Amniotic epithelial cell (primary cell): ENCODE results near the gene AKAP8L.

Source experiments
- DNase-seq: peaks from one replicate; pipeline ENCODE4 v3.0.0-alpha.2; 2010; ENCODE audit warnings: low read depth

AKAP8L gene

DNA sequence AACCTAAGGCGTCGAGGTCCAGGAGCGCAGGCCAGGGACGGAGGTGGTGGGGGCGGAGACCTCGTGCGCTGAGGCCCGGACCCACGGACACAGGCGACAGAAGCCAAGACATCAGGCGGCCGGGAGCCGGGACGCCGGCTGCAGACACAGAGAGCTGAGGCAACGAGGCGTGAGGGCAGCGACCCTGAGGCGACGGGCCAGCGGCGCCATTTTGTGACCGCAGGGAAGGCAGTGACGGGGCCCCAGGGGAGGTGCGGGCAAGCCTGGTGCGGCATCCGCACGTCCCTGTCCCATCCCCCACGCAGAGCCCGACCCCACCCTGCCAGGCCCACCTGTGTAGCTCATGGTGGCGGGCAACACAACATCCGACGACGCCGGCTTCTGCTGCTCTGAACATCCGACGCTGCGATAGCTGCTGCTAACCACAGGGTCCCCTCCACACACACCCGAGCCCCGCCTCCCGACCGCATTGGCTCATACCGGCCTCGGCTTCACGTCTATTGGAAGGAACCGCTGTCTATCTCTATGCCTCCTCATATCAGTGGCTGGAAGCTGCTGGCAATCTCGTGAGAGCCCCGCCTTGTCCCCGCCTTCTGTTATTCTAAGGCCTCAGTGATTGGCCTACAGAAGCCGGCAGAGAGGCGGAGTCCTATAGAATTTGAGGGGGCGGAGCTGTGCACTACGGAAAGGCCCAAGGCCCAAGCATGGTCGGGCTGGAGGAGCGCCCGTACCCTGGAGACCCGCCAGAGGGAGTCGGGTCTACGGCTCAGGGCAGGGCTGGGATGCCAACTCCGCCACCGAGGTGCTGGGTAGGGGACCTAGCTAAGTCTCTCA lies at the start of gene AKAP8L:
TSS of gene AKAP8L (minus strand) at position 410 of the 834 bp plus-strand sequence. CDS start at position 345, 65 bp downstream.
- peak; percentile 100 for DNase-seq

- no peak for DNase-seq
These were observed 49.0 kb upstream of the AKAP8L start for GRCh38 chr19:15467734-15468214.

- DNase-seq, result peak; percentile 74
These were observed 48.3 kb upstream of the AKAP8L start for GRCh38 chr19:15466851-15467733.

DNA sequence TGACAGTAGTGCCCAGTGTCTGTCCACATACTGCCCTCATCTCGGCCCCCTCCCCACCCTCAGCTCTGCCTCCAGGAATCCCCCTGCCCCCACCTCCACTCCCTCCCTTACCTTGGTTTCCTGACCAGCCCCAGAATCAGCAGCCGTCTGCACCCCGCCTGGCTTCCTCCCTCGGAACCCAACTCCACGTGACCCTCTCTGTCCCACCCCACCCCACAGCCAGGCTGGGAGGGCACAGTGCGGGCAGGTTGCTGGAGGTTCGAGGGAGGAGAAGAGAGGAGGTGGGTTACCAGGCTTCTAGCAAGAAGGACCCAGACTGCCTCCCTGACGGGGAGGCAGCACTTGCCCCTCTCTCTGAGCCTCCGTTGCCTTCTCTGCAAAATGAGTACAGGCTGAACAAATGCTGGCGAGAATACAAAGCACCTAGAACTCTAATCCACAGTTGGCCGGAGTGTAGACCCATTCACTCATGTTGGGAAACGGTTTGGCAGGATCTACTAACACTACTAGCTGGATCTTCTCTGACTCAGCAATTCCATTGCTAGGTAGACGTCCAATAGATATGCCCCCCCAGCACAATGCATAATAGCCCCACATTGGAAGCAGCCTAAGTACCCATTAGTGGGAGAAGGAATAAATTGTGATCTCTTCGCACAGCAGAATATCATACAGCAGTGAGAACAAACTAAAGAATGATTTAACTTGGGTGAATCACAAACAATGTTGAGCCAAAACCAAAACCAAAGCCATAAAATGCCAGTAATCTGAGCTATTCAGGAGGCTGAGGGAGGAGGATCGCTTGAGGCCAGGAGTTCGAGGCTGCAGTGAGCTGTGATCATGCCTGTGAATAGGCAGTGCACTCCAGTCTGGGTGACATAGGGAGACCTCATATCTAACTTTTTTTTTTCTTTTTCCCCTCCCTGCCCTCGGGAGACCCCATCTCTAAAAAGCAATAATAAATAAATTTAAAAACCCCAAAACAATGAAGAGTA lies 45.9 kb upstream of the AKAP8L start, which contains the start of gene RASAL3:
TSS of gene RASAL3 (minus strand) at position 151 of the 992 bp plus-strand sequence. CDS start 186 bp downstream, outside the sequence.
- no peak for DNase-seq

DNA sequence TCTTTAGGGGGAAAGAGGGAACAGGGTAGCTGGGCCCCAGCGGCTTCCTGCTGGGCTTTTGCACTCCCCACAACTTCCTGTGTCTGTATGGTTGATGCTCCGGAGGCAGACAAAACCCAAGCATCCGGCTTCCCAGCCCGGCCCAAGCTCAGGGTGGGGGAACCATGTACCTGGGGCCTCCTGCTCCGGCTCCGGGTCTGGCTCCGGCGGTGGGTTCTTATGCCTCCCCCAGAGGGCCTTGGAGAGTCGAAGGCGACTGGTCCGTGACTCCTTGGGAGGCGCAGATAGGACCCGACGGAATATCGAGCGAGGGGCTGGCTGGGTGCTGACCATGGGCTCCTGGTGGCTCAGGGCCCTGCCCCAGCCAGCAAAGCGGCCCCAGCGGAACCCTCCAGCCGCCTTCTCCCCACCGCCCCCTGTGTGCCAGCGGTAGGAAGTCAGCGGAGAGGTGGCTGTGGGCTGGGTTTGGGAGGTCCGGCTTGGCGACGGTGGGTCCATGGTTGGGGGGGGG lies 45.1 kb upstream of the AKAP8L start:
- no peak for DNase-seq

DNA sequence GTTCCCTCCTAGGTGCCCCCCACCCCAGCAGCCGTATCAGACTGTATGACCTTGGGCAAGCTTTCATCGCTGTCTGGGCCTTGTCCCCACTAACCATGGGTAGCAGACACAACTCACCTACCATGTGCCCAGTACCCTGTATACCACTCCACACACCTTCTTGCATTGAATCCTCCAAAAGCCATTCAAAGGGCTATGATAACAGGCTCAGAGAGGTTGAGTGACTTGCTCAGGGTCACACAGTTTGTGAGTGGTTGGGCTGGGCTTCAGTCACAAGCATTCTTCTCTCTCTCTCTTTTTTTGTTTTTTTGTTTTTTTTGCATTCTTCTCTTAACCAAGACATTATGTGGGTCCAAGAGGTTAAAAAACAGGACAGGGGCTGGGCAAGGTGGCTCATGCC lies 42.9 kb upstream of the AKAP8L start:
- no peak for DNase-seq

DNA sequence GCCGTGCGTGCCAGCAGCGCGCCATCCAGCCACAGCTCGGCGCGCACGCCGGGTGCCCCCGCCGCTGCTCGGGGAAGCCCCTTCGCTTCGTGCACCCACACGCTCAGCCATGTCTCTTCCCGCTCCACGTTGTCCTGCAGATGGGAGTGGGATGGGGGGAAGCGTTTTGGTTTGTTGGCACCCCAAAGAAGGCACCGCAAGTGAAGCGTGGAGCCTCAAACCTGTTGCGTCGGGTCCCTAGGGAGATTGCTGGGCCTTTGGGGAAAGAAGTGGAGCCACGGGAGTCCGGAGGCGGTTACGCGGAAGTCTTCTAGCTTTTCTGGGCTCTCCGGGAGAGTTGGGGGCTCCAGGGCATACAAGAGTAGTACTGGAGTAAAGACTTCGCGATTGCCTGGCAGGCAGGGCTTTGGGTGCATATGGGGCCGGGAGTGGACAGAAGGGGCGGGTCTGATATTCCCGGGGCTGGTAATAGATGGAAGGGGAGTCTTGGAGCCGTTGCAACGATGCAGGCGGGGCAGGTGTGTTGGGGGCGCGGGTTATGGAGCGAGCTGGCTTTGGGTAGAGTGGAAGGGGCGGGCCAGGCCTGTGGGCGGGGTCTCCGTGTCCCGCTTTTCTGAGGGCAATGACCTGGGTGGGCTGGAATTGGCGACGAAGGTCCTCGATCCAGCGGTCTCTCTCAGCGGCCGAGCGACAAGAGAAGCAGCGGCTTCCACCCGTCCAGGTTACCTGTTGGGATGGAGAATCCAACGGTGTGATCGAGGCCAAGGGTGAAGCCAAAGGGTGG lies 39.1 kb upstream of the AKAP8L start:
- no peak for DNase-seq

- no peak for DNase-seq
These were observed 38.3 kb upstream of the AKAP8L start for GRCh38 chr19:15456871-15457700.

GRCh38 chr19:15456441-15456840 lies 37.7 kb upstream of the AKAP8L start:
- no peak for DNase-seq

DNA sequence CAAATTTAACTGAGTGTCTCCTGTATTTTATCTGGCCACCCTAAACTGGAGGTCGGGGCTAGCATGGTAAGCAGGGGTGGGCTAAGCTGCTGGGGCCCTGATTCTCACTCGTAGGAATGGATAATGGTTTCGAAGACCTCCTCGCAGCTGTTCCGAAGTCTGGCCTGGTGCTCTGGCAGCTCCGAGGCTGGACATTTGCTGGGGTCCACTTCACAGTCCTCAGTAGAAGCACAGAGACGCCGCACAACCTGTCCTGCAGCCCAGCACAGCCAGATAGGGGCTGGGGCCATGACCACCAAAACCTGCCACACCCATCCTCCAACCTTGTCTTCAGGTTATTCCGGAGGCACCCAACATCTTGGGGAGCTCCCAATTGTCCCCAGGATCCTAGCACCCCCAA lies 37.2 kb upstream of the AKAP8L start:
- DNase-seq, result no peak

DNA sequence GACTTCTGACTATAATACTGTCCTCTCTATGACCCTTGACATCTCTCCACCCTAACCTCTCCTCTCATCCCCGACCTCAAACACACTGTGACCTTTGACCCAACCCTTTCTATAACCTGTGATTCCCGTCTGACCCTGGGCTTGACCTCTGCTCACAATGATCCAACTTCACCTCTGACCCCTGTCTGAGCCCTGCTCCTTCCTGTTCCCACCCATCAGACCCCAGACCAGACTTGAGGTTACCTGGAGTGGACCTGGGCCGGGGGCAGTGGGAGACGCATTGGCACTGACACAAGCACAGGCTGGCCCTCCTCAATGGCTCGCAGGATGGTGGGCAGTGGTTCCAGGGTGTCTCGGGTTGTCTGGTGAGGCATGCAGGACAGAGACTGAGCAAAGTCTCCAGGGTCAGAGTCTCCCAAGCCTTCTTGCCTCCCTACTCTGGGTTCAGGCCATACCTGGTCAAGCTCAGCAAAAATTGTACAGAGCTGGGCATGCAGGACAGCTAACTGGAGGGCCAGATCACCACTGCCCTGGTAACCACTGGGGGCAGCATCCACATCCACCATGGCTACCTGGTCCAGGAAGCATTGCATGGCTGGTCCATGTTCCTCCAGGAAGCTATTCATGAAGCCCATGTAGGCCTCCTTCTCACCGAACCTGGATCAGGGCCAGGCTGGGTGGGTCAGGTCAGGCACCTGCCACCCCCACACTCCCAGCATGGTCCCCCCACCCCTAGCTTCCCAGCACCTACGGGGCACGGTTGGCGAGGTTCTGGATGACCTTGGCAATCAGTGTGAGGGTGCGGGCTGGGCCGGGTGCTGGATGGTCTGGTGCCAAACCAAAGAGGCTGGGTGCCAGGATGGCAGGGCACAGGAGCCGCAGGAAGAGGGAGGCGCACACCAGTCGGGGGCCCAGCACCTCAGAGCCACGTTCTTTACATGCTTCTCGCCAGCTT lies 35.4 kb upstream of the AKAP8L start:
- no peak for DNase-seq

GRCh38 chr19:15453091-15453578 lies 34.3 kb upstream of the AKAP8L start:
- DNase-seq, result no peak

DNA sequence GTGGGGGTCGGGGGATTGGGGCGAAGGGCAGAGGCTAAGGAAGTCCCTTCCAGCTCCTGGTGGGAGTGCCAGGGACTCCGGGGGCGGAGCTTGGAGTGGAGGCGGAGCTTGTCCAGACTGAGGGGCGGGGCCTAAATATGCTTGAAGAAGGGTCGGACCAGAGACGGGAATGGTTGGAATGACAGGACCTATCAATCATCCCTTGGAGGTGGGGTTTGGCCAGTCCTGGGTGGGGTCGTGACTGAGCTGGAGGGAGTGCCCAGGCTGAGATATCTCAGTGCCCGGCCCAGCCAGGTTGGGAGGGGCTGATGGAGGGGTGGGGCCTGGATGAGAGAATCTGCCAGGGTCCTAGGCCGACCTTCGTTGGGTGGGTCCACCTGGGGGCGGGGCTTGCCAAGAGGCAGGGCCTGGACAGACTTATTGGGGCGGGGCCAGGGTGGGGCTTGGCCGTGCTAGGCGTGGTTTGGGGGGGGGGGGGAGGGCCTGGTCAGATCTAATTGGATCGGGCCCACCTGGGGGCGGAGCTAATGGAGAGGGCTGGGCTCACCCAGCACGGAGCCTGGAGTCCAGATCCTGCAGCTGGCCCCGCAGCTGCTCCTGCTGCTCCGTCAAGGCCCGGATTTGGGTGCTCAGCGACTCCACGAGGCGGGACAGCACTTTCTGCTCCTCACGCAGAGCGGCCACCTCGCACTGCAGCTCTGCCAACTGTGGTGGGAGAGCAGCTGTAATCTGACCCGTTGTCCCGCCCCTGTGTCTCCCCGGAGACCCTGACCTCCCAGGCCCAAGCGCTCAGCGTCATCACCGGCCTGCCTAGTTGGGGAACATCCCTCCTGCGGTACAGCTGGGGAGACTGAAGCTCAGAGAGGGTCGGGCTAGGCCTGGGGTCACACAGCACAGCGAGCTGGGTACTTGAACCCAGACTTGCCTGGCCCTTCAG lies 33.6 kb upstream of the AKAP8L start:
- DNase-seq, result peak; percentile 91

DNA sequence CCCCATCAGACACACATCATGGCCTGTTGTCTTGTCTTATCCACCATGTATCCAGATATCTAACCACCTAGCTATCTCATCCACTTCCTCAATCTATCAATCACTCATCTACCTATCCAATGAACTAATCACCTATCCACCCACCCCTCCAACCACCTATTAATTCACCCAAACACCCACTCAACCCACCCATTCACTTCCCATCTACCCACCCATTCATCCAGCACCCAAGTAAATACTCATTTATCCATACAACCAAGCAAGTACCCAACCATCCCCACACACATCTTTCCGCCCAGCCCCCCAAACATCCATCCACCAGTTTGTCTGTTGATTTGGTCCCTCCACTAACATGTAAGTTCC lies 31.7 kb upstream of the AKAP8L start:
- no peak for DNase-seq

DNA sequence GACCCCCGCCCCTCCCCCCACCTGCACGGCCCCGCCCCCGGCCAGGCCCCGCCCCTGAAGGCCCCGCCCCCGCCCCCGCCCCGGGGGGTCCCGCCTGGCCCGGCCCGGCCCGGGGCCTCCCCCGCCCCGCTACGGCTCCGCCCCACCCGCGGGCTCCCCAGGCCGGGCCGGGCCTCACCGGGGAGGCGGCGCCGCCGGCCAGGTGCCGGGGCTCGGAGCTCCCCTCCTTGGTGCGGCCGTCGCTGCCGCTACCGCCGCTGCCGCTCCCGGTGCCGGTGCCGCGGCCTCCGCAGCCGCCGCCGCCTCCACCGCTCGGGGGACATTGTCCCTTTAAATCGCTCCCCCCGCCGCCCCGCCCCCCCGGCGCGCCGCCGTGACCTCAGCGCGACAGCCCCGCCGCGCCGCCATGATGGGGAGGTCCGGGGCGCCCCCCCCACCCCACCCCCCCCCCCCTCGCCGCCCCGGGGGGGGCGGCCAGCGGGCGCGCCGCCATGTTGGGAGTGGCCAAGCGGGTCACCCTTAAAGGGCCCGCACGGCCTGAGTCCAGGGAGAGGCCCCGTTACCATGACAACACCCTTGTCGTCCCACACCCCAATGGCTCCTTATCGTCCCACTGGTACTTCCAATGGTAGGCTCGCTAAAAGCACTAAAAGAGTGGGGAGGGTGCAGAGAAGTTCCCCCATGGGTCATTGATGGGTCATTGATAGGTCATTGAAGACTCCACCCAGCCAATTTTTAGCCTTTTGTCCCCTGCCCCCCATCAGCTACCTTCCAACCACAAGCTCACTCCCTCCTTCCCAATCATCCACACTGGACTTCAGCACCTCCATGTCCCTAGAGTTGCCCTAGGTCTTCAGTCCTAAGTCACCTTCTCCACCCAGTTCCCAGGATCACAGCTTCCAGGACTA lies 31.1 kb upstream of the AKAP8L start, which contains the start of gene WIZ:
TSS of gene WIZ (minus strand) at position 337 of the 908 bp plus-strand sequence. CDS start 1,649 bp downstream, outside the sequence.
- peak; percentile 52 for DNase-seq
